WI38 (cell line): ENCODE measurements around the gene SLC12A1.
A peak's percentile ranks its signal among the peaks of the same experiment; 100 is the strongest.

ENCODE experiments used
- H3K4me3 ChIP-seq: 2 replicates; pipeline ENCODE4 v1.5.1; 2011; ENCODE audit warnings: low read depth, mild to moderate bottlenecking, control low read depth, low read length
- CTCF ChIP-seq: IDR thresholded peaks from 2 replicates; pipeline ENCODE4 v1.5.1; 2012; ENCODE audit warnings: low read depth, mild to moderate bottlenecking, control low read depth, low read length

The SLC12A1 gene

GRCh38 chr15:48205981-48206380 lies at the start of gene SLC12A1:
Gene SLC12A1 (plus strand): TSS chr15:48206302. CDS start chr15:48207720, 1,418 bp downstream.
- H3K4me3 ChIP-seq, result no peak within 1 kb of the TSS
- TF ChIP-seq CTCF, result no peak

- no peak overlapping the region for H3K4me3 ChIP-seq
- no peak for TF ChIP-seq CTCF
Observed at GRCh38 chr15:48168616-48169015, 37.5 kb upstream of the SLC12A1 start.

GRCh38 chr15:48170981-48171380 lies 35.1 kb upstream of the SLC12A1 start:
- no peak overlapping the region for H3K4me3 ChIP-seq
- no peak for TF ChIP-seq CTCF

- TF ChIP-seq CTCF, result no peak
- H3K4me3 ChIP-seq, result no peak overlapping the region
Observed at GRCh38 chr15:48175126-48175525, 31.0 kb upstream of the SLC12A1 start.

- no peak for TF ChIP-seq CTCF
- H3K4me3 ChIP-seq, result no peak overlapping the region
Observed at GRCh38 chr15:48176112-48176511, 30.0 kb upstream of the SLC12A1 start.

GRCh38 chr15:48176957-48177356 lies 29.1 kb upstream of the SLC12A1 start:
- H3K4me3 ChIP-seq, result peak overlapping the region; percentile 70

GRCh38 chr15:48177383-48177765 lies 28.7 kb upstream of the SLC12A1 start:
- peak overlapping the region; percentile 70 for H3K4me3 ChIP-seq
- no peak for TF ChIP-seq CTCF

More at GRCh38 chr15:48176957-48177356, 29.1 kb upstream of the SLC12A1 start:
- TF ChIP-seq CTCF, result no peak
